Cortex of kidney (tissue), 1 donor: ENCODE data around the gene PLB1.

Experiments used
- DNase-seq: peaks from one replicate; lab custom pipeline; 2025; lab: John Stamatoyannopoulos, UW

The PLB1 gene

GRCh38 chr2:28628987-28629386 lies 133.1 kb downstream of the PLB1 start:
- no peak for DNase-seq

- no peak for DNase-seq
Measured at GRCh38 chr2:28629910-28630309, 134.1 kb downstream of the PLB1 start.

DNA sequence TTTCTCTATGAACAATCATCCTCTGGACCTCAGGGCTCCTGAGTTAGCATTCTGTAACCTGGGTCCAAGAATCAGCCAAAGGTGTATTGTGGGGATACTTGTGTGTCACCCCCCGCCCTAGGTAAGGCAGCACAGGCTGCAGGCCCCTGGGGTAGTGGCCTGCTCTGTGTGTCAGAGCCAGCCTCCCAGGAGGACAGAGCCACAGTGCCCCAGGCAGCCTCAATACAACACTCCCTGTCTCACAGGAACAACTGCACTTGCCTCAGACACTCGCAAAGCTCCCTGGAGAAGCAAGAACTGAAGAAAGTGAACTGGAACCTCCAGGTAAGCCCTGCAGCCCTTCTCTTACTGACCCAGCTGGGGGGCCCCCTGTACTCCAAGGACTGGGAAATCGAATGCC lies 134.5 kb downstream of the PLB1 start:
- DNase-seq: no peak

GRCh38 chr2:28631514-28632206 lies 135.8 kb downstream of the PLB1 start:
- no peak for DNase-seq

- DNase-seq: no peak
Measured at GRCh38 chr2:28632791-28633190, 136.9 kb downstream of the PLB1 start.

DNA sequence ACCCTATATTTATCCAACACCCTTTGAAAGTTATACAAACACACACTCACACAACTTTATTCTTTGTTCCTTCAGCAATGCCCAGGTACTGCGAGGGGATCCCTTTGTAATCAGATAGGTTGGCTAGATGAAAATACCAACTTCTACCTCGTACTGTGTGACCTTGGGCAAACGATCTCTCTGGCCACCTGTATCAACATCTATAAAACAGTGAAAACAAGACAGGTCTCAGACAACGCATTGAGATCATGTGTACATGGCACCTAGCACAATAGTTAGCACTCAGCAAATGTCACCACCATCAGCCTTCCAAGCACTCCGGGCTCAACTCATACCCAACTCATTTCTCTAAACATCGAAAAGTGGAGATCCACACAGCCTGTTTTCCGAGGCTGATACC lies 137.3 kb downstream of the PLB1 start:
- DNase-seq: no peak

DNA sequence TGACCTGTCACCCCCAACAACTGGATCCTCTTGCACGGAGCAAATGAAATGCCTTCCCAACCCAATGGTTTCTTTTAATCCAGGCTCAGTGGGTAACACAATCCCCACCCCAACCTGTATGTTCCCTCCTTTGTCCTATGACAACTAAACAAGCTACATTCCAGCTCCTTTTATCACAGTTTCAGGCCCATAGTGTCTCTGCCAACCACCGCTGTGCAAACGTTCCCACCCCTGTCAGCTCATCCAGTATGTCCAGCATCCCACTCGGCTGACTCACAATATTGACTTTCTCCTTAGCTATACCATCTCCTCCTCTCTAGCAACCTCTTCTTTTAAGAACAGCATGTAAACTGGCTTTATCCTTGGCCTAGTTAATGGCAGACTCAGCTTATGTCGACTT lies 137.9 kb downstream of the PLB1 start:
- no peak for DNase-seq

DNA sequence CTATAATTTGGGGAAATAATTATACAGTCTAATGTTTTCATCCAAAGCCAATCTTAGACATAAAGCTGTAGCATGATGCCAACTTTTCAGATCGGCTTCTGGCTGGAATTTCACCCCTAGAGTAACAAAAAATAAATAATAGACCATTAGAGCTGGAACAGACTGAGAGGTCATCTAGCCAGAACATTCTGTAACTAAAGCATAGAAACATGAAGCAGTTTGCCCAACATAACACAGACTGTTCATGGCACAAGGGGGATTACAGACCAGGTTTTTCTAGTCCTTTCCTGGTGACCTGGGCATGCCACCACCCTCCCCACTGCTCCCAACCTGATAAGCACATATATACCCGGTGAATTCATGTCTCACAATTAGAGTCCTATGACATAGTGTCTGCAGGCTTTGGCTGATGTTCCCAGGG lies 139.3 kb downstream of the PLB1 start:
- no peak for DNase-seq

GRCh38 chr2:28636491-28636890 lies 140.6 kb downstream of the PLB1 start:
- no peak for DNase-seq

DNA sequence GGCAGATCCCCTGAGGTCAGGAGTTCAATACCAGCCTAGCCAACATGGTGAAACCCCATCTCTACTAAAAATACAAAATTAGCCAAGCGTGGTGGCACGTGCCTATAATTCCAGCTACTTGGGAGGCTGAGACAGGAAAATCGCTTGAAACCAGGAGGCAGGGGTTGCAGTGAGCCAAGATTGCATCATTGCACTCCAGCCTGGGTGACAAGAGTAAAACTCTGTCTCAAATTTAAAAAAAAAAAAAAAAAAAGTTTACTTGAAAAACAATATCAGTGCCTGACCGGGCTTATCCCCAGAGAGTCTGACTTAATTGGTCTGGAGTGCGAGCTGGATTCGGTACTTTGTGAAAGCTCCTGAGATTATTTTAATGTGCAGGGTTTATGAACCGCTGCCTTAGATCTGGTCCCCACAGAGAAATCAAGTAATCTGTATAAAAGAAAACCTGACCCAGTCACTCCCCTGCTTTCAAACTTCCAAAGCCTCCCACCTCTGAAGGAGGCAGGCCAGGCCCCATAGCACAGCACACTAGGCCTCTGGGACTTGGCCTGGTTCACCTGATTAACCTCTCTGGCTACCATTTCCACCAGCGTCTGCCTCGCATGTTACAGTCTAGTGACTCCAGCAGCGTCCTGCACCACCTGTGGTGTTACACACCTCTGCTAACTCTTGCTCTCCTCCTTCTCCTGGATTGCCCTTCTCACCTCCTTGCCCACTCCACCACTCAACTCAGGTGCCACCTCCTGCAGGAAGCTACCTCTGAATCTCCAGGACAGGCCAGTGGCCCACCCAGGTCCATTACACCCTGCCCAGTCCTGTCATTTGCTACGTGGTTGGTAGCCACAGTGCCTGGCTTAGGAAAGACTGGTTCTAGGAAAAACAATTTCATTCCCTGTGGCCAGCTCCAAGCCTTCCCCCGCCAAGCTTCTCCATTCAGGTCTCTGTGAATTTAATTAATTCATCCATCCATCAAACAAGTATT lies 141.5 kb downstream of the PLB1 start:
- no peak for DNase-seq

- DNase-seq: no peak
Measured at GRCh38 chr2:28638102-28638501, 142.2 kb downstream of the PLB1 start.

DNA sequence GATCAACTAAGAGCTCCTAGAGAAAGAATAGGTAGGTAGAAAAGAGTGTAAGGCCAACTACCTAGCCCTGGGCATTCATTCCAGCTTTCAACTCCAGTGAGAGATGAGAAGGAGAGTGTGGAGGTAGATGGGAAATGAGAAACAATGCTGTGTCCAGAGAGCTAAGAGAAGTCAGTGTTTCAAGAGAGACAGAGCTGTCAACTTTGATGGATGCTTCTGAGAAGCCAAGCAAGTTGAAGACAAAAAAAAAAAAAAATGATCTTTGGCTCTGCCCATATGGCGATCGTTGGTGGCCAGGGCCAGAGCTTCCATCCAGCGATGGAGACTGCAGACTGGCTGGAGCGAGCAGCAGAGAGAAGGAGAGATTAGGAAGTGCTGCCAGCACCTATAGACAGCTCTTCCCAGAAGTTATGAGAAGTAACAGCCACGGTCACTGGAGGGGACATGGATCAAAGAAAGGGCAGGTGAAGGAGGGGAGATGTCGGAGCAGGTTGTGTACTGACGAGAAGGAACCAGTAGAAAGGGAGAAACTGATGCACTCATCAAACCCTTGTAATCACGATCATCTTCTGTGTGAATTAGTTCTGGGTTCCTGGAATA lies 143.3 kb downstream of the PLB1 start:
- no peak for DNase-seq

DNA sequence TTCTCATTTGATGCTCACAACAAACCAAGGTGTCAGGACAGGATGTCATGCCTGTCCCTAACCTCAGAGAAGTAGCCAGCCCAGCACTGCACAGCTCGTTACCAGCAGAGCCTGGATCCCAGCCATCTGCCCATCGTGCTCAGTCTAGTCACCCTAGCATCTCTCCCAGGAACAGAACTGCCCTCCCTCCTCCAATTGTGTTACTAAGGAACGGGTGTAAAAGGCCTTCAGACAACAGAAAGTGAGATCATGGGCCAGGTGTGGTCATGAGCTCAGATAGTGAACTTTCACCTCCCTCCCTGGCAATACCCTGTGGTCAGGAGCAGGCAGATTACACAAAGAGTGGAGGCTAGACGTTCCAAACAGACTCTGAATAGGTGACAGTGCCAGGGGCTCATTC lies 144.0 kb downstream of the PLB1 start:
- no peak for DNase-seq

DNA sequence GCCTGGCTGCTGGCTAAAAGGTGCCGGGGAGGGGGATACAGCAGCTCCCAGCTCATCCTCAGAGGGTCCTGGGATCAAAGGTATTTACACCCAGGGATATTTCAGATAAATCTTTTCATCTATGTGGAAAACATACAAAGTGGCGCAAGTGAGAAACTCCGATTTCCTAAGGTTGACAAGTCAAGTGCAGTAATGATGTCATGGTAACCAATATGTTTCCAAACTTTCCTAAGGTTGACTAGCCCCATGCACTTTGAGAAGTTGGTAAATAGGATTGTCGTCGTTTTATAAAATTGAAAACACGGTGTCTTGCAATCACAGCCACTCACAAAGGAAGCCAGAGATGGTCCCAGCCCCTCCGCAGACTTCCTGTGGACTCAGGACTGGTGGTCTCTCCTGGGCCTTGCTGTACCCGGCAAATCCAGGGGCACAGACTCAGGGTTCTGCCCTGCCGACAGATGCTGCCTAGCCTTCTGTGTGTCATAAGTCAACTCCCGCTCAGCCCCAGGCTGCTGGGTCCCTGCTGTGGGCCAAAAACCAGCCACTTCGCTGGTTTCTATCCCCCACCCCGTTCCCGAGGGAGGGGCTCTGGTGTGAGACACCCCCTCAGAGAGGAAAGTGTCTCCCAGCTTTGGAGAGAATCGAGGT lies 144.5 kb downstream of the PLB1 start:
- no peak for DNase-seq

- DNase-seq: no peak
Measured at GRCh38 chr2:28640908-28641300, 145.0 kb downstream of the PLB1 start.

- no peak for DNase-seq
Measured at GRCh38 chr2:28642796-28643195, 146.9 kb downstream of the PLB1 start.

DNA sequence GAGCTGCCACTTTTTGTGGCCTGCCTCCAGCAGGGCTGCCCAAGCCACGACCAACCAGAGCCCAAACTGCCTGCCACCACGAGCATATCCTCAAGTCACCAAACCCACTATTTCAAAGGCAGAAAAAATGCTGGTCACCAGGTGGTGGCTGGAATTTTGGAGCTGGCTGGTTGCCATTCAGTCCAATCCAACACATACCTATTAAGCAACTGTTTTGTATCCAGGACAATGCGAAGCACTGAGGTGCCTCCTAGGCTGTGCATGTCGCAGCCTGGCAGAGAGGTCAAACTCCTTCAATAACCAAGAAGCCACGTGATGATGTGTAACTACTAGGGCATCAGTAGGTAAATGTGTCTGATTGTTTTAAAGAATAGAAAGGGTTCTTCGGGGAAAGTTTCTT lies 147.5 kb downstream of the PLB1 start:
- no peak for DNase-seq

DNA sequence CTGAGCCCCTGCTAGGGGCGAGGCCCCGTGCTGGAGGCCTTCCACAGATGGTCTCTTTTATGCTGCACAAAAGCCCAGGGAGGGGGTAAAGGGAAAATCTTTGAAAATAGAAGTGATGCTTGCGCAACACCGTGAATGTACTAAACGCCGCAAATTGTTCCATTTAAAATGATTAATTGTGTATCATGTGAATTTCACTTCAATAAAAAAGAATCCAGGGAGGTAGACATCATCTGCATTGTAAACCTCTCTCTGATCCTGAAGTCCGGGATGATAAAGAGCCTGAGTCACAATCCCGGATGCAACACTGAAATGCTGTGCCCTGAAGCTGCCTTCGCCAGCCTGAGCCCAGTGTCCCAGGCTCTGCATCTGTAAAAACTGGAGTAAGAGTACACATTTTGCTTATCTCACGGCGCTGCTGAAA lies 148.1 kb downstream of the PLB1 start:
- DNase-seq: no peak

DNA sequence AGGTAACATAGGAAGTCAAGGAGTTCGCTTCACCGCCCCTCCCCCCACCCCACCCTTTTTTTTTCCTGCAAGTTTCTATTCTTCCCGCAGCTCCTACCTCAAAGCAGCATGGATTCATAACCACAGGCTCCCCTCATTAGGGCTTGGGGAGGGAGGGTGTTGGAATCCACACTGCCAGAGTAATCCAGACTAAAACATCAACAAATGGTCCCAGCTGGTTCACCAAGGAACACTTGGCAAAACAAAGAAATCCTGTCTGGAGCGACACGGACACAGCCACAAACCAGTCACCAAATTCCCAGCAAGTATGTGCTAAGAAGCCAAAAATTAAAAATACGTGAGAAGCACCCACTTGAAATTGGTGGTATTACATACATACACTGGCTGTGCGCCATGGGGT lies 148.9 kb downstream of the PLB1 start:
- DNase-seq: no peak

GRCh38 chr2:28645553-28645952 lies 149.7 kb downstream of the PLB1 start:
- DNase-seq: no peak

- DNase-seq: no peak
Measured at GRCh38 chr2:28647682-28648081, 151.8 kb downstream of the PLB1 start.

DNA sequence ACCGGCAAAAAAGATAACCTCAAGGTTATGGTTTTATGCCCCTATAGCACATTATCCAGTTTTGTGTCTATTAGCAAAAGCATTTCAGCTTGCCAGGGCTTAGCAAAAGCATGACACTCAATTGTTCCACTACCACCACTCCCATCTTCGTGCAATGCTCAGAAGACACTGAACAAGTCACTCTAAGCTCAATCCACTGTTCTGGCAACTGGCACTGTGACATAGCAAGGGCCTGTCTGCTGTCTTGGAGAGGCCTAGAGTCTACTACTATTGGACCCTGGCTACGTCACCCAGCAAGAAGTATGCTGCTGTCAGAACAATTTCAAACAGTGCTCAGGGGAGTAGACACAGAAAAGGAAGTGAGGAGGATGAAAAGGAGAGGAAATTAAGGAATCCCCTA lies 152.3 kb downstream of the PLB1 start:
- DNase-seq: no peak
